RWPE1 (cell line): ENCODE results near the gene P2RY13.

ENCODE experiments used
- CTCF ChIA-PET: fragments of 350-600 bp; sonication (Branson Sonifier 250); formaldehyde crosslinking; extraction: SDS; loops from one replicate; lab custom pipeline; 2021; lab: Yijun Ruan, JAX
- POLR2A ChIA-PET: fragments of 400-600 bp; formaldehyde crosslinking; extraction: SDS; loops from one replicate; lab custom pipeline; 2020; ENCODE audit warnings: antibody characterized with exemption; ENCODE audit not compliant: low non-redundant PET; lab: Yijun Ruan, JAX
- DNase-seq: peaks from one replicate; pipeline ENCODE4 v3.0.0; 2012; ENCODE audit warnings: low spot score
- H3K27ac ChIP-seq: fragments of 450-650 bp; 2 replicates; pipeline ENCODE4 v1.5.1; 2017
- TF ChIP-seq, protein P1 (sequence below): fragments of 450-650 bp; conservative IDR thresholded peaks from 2 replicates; pipeline ENCODE4 v1.5.1; 2017; ENCODE audit warnings: low read depth, mild to moderate bottlenecking

Gene P2RY13

DNA sequence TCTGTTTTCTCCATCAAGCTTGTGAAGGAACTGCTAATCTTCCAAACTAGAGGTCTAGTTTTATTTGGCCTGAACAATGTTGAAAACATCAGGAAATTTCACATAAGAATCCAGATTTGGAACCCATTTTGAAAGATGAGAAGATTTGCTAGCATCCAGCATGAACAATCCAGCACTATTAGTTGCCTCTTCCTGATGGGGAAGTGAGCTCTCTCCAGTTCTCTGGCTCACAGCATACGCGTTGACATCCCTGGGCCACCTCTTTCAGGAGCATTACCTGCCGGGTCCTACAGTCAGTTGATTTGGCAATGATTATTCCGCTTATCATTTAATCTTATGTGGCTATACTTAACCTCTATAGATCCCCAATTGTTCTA is 23.6 kb downstream of the P2RY13 start:
- ChIA-PET POLR2A (interaction anchor here (0.5 kb wide), 1 partner anchor 602 kb away, joined by 3 read pairs; the partner anchor contains the start of gene ERICH6), CTCF (interaction anchor here (1.4 kb wide), 1 partner anchor 22 kb away, joined by 16 read pairs; no protein-coding TSS in a partner anchor)
- DNase-seq: no peak
- peak overlapping the region; percentile 95 for H3K27ac ChIP-seq
- TF ChIP-seq, protein P1, sequence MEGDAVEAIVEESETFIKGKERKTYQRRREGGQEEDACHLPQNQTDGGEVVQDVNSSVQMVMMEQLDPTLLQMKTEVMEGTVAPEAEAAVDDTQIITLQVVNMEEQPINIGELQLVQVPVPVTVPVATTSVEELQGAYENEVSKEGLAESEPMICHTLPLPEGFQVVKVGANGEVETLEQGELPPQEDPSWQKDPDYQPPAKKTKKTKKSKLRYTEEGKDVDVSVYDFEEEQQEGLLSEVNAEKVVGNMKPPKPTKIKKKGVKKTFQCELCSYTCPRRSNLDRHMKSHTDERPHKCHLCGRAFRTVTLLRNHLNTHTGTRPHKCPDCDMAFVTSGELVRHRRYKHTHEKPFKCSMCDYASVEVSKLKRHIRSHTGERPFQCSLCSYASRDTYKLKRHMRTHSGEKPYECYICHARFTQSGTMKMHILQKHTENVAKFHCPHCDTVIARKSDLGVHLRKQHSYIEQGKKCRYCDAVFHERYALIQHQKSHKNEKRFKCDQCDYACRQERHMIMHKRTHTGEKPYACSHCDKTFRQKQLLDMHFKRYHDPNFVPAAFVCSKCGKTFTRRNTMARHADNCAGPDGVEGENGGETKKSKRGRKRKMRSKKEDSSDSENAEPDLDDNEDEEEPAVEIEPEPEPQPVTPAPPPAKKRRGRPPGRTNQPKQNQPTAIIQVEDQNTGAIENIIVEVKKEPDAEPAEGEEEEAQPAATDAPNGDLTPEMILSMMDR: no peak

DNA sequence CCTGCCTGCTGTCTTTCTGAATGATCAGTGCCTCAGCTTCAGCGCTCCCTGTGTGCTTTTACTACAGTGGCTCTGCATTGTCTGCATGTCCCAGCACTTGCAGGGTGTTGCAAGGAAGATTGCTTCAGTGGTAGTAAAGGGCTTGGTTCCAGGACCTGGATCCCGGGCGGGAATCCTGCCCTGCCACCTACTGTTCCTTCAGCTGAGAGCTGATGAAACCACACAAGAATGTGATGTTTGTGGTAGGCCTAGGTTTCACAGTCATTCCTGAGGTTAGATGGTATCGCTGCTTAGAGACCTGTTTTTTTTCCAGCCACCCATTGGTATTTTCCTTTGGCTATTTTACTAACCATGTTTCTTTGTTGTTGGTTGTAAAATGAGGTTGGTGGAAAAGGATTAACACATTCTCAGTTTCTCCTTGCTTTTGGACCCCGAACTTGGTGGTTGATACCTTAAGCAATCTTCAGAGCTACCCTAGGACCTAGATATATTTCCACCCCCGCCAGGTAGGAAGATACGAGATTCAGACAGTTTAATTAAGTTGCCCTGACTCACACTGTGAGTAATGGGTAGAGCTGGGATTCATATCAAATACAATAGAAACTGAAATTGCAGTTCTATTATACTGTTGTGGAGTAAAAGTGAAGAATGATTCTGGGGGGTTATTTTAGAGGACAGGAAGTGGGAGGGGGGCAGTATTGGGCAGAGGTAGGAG is 24.1 kb downstream of the P2RY13 start:
- peak; percentile 90 for DNase-seq
- ChIA-PET CTCF (interaction anchor here (0.6 to 1.7 kb wide), 4 partner anchors 23 to 1730 kb away, joined by 3 to 6 read pairs (median 4); no protein-coding TSS in a partner anchor), POLR2A (interaction anchor here (0.5 kb wide), 1 partner anchor 601 kb away, joined by 3 read pairs; the partner anchor contains the start of gene ERICH6)
- TF ChIP-seq, protein P1: peak; percentile 43
- H3K27ac ChIP-seq: peak overlapping the region; percentile 95

DNA sequence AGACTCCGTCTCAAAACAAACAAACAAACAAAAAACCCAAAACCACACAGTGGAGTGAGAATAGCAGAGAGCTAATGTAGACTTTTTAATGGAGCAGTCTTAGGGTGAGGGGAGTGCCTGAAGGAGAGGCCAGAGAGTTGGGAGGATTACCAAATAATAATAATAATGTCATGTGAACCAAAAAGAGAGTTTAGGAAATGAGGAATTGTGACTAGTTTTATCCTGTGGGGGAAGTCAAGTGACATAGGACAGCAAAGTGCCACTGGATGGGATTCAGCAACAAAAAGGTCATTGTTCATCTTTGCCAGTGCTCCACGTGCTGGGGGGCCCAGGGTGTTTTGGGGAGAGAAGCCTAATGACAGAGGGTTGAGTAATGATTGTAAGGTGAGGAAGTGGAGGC is 25.6 kb downstream of the P2RY13 start:
- no peak for DNase-seq
- H3K27ac ChIP-seq: peak overlapping the region; percentile 95
- TF ChIP-seq, protein P1: no peak
- CTCF ChIA-PET: interaction anchor here (0.6 to 1.7 kb wide), 6 partner anchors 16 to 1107 kb away, joined by 3 to 9 read pairs (median 4); no protein-coding TSS in a partner anchor
- POLR2A ChIA-PET: no interaction called here

DNA sequence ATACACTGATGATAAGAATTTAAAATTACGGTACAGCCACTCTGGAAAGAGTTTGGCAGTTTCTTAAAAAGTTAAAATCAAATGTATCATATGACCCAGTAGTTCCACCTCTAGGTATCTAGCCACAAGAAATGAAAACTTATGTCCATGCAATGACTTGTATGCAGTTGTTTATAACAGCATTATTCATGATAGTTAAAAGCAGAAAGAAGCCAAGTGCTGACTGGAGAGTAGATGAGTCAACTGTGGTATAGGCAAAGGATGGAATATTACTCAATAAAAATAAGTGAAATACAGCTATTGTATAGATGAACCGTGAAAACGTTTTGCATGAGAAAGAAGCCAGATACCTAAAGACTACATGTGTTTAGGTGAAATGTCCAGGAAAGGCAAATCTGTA is 27.6 kb downstream of the P2RY13 start:
- H3K27ac ChIP-seq: no peak overlapping the region
- ChIA-PET POLR2A (no interaction called here), CTCF (no interaction called here)
- TF ChIP-seq, protein P1: no peak
- DNase-seq: no peak

DNA sequence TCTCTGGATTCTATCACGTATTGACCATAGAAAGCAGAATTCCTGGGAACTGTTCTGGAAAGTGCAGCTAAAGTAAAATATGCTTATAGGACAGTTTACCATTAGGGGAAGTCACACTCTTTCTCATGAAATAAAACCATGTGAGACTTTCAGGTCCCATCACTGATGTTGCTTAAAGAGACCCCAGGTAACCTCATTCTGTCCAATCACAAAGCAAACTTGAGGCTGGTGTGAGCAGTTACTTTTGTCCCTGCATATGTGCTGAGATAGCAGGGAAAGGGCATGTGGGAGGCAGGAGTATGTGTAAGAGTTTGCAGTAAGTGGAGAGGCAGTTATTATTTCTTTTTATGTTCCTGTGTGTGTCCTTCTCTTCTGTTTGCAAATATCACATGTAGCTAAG is 28.8 kb downstream of the P2RY13 start:
- H3K27ac ChIP-seq: no peak overlapping the region
- POLR2A ChIA-PET: no interaction called here
- TF ChIP-seq, protein P1: no peak
- no peak for DNase-seq
- CTCF ChIA-PET: interaction anchor here (0.6 kb wide), 1 partner anchor 589 kb away, joined by 3 read pairs; no protein-coding TSS in a partner anchor

DNA sequence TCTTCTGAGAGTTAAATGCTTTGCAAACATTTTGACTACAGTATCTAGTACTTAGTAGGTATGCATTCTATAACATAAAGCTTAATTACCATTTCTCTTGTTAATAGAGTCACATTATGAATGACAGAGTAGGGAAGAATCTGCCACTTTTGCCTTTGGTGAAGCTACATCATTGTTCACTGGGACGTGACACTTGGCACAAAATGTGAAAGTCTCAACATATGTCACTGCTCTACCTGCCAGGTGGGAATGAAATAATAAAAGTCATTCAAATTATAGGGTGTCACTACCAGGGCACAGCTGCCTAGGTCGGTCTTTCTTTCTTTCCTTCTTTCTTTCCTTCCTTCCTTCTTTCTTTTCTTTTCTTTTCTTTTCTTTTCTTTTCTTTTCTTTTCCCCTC is 30.3 kb downstream of the P2RY13 start:
- DNase-seq: no peak
- TF ChIP-seq, protein P1: no peak
- ChIA-PET POLR2A (no interaction called here), CTCF (no interaction called here)
- no peak overlapping the region for H3K27ac ChIP-seq
